Measurements from ENCODE around the gene RSRP1.
"Not testable (repeated sequence)": the region's sequence is repeated elsewhere in the genome, so short reads cannot be mapped to it uniquely, and the experiment has no call there.

Gene RSRP1

GRCh38 chr1:25256578-25256965, 9.3 kb upstream of the RSRP1 start:
- no peak for DNase-seq

- no peak for DNase-seq
Measured at GRCh38 chr1:25255706-25256577, 8.7 kb upstream of the RSRP1 start.

GRCh38 chr1:25253911-25254310, 6.7 kb upstream of the RSRP1 start:
- no peak for DNase-seq

GRCh38 chr1:25247829-25248754, 838 bp upstream of the RSRP1 start:
- DNase-seq, result no peak

- peak in 1 of 2 experiments; percentile 39 for DNase-seq
Measured at GRCh38 chr1:25246600-25247023, 642 bp downstream of the RSRP1 start.

- no peak for DNase-seq
Measured at GRCh38 chr1:25245809-25246599, 1.2 kb downstream of the RSRP1 start.

- DNase-seq, result no peak
Measured at GRCh38 chr1:25245393-25245792, 1.9 kb downstream of the RSRP1 start.

GRCh38 chr1:25243907-25244306, 3.3 kb downstream of the RSRP1 start:
- DNase-seq, result no peak

GRCh38 chr1:25239681-25240541, 7.3 kb downstream of the RSRP1 start:
- peak; percentile 94 to 96 for DNase-seq

GRCh38 chr1:25238046-25238445, 9.2 kb downstream of the RSRP1 start:
- no peak for DNase-seq

- DNase-seq, result not testable (repeated sequence)
Measured at GRCh38 chr1:25236261-25236660, 11.0 kb downstream of the RSRP1 start.

GRCh38 chr1:25235411-25235810, 11.8 kb downstream of the RSRP1 start:
- not testable (repeated sequence) for DNase-seq

GRCh38 chr1:25232866-25233784, 14.1 kb downstream of the RSRP1 start:
- DNase-seq, result peak; percentile 67 to 78

GRCh38 chr1:25232027-25232865, 15.0 kb downstream of the RSRP1 start, which contains the start of gene SYF2:
TSS of gene SYF2 (minus strand) at chr1:25232502. CDS start at chr1:25232467, 35 bp downstream.
- DNase-seq, result peak; percentile 88 to 92

GRCh38 chr1:25223471-25223870, 23.8 kb downstream of the RSRP1 start:
- no peak for DNase-seq

- no peak for DNase-seq
Measured at GRCh38 chr1:25222606-25223005, 24.6 kb downstream of the RSRP1 start.

- no peak for DNase-seq
Measured at GRCh38 chr1:25220666-25221065, 26.6 kb downstream of the RSRP1 start.

- no peak for DNase-seq
Measured at GRCh38 chr1:25219661-25220251, 27.5 kb downstream of the RSRP1 start.

- no peak for DNase-seq
Measured at GRCh38 chr1:25217598-25218232, 29.5 kb downstream of the RSRP1 start.

All from activated CD4-positive, alpha-beta T cell treated with anti-CD3 and anti-CD28 coated beads, Interleukin-2, amount 50 U/mL, for 48 hours (primary cell).